OCI-LY1 (cell line): Measurements from ENCODE around the gene ABLIM3.

Experiments
- CTCF ChIP-seq: fragments of 200-600 bp; sonication (generic), shearing (Covaris generic); IDR thresholded peaks from 2 replicates; pipeline ENCODE4 v1.5.1; 2017; ENCODE audit warnings: mild to moderate bottlenecking, antibody characterized with exemption, low read length, moderate library complexity, mixed read lengths
- EZH2 ChIP-seq: fragments of 200-600 bp; sonication (generic), shearing (Covaris generic); IDR thresholded peaks from 2 replicates; pipeline ENCODE4 v1.8.0; 2017; ENCODE audit warnings: borderline replicate concordance, mixed run types, mild to moderate bottlenecking, antibody characterized with exemption, low read length, moderate library complexity, mixed read lengths

GRCh38 chr5:149205625-149206523 lies 64.6 kb downstream of the ABLIM3 start:
- TF ChIP-seq CTCF (no peak), EZH2 (no peak)
